H1 (cell line): Measurements from ENCODE around the gene PTPRT.

Experiments
- CTCF ChIP-seq, 3 experiments: IDR thresholded peaks; 1 replicate in 2 of 3; 2 replicates in 1 of 3; pipeline versions ENCODE4 v1.5.1 to v1.6.1; 2011; ENCODE audit warnings: low read length in 3 of 3, mild to moderate bottlenecking in 3 of 3, inconsistent platforms in 2 of 3, low read depth in 1 of 3, moderate library complexity in 1 of 3; ENCODE audit not compliant: insufficient read depth in 1 of 3; ENCODE audit errors: control extremely low read depth in 1 of 3
- POLR2A ChIP-seq, 2 experiments: IDR thresholded peaks; 1 replicate in 1 of 2; 2 replicates in 1 of 2; pipeline ENCODE4 v1.6.1; 2011; ENCODE audit warnings: low read depth in 2 of 2, low read length in 2 of 2, mild to moderate bottlenecking in 2 of 2; ENCODE audit errors: control extremely low read depth in 1 of 2
- POLR2AphosphoS5 ChIP-seq: IDR thresholded peaks from 2 replicates; pipeline ENCODE4 v1.6.1; 2011; ENCODE audit warnings: low read depth, low read length
- ZNF274 ChIP-seq: IDR thresholded peaks from 2 replicates; pipeline ENCODE4 v1.7.0; 2012; ENCODE audit warnings: low read length, borderline replicate concordance; ENCODE audit errors: extremely low read depth

- no peak for TF ChIP-seq POLR2A (IDR thresholded peaks at IDR 0.05; ENCODE audit: control extremely low read depth in 1 of 2, low read depth in 2 of 2, low read length in 2 of 2)
- TF ChIP-seq CTCF (IDR thresholded peaks at IDR 0.05; ENCODE audit: control extremely low read depth in 1 of 3, insufficient read depth in 1 of 3, low read depth in 1 of 3, low read length in 3 of 3), result no peak
- no peak for TF ChIP-seq ZNF274
- TF ChIP-seq POLR2AphosphoS5, result no peak
Measured at GRCh38 chr20:42886801-42887200, 302.9 kb downstream of the PTPRT start.
